ENCODE results near the gene TMEM203. TPM values are rescaled to one million over a fixed set of nuclear protein-coding genes. Genes with fewer than 3 reads are reported as not detected.
"Not testable (repeated sequence)": the region's sequence is repeated elsewhere in the genome, so short reads cannot be mapped to it uniquely, and the experiment has no call there.

The TMEM203 gene
- total RNA-seq, 1 donor from 2014 or later = 33.0 TPM

DNA sequence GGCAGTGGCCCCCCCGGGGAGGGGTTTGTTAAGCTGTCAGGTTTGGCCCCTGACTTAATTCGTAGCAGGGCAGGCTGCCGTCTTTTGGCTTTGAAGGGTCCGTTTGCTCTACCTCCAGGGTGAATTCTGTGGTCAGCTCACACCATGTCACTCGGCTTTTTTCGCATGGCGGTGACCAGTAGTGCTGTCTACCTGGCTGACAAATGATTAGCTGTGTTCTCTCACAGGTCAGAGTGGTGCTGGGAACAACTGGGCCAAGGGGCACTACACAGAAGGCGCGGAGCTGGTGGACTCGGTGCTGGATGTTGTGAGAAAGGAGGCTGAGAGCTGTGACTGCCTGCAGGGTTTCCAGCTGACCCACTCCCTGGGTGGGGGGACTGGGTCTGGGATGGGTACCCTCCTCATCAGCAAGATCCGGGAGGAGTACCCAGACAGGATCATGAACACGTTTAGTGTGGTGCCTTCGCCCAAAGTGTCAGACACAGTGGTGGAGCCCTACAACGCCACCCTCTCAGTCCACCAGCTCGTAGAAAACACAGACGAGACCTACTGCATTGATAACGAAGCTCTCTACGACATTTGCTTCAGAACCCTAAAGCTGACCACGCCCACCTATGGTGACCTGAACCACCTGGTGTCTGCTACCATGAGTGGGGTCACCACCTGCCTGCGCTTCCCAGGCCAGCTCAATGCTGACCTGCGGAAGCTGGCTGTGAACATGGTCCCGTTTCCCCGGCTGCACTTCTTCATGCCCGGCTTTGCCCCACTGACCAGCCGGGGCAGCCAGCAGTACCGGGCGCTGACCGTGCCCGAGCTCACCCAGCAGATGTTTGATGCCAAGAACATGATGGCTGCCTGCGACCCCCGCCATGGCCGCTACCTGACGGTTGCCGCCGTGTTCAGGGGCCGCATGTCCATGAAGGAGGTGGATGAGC, 37.1 kb upstream of the TMEM203 start:
- no peak for DNase-seq (ENCODE audit: low spot score)

DNA sequence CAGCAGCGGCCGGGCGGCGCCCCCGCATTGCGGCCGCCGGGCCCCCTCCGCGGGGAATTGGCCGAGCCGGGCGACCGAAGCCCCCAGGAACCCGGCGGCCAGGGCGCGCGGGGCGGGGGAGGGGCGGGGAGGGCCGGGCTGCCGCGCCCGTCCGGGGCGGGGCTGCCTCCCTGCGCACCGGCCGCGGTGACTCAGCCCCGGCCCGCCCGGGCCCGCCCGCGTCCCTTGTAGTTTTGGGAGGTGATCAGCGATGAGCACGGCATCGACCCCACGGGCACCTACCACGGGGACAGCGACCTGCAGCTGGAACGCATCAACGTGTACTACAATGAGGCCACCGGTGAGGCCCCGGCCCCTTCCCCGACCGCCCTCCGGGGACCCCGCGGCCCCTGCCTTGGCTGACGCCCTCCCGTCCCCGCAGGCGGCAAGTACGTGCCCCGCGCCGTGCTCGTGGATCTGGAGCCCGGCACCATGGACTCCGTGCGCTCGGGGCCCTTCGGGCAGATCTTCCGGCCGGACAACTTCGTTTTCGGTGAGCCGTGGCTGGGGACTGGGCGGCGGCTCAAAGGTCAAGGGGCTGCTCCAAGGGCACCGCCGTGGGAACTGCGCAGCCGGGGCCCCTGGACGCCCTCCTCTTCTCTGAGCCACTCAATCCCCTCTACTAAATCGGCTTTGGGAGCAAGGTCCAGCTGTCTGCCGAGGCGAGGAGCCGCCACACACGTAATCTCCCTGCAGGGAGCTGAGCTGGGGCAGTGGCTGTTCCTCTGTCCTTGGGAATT, 36.2 kb upstream of the TMEM203 start:
- no peak for DNase-seq (ENCODE audit: low spot score)

DNA sequence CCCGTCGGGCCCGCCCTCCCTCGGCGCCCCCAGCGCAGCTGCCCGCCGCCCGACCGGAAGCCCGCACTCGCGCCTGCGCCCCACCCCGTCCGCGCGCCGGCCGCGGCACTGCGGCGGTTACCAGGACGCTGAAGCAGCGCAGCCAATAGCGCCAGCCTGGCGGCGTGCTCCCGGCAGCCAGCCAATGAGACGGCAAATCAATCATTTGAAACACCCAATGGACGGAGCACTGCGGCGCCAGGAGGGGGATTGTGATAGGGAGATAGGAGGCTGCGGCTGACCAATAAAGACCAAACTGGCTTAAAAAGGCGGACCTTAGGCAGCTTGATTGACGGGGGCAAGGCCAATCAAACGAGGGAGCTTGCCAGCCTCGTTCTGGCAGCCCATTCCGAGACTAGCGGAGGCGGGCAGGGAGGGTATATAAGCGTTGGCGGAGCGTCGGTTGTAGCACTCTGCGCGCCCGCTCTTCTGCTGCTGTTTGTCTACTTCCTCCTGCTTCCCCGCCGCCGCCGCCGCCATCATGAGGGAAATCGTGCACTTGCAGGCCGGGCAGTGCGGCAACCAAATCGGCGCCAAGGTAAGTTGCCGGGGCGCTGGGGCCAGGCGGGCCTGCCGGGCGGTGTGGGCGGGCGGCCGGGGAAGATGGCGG, 35.5 kb upstream of the TMEM203 start, which contains the start of gene TUBB4B:
Gene TUBB4B (plus strand): TSS at position 447 of the 649 bp plus-strand sequence. CDS start 74 bp downstream, at position 521.
- DNase-seq (ENCODE audit: low spot score) = peak; percentile 100

DNA sequence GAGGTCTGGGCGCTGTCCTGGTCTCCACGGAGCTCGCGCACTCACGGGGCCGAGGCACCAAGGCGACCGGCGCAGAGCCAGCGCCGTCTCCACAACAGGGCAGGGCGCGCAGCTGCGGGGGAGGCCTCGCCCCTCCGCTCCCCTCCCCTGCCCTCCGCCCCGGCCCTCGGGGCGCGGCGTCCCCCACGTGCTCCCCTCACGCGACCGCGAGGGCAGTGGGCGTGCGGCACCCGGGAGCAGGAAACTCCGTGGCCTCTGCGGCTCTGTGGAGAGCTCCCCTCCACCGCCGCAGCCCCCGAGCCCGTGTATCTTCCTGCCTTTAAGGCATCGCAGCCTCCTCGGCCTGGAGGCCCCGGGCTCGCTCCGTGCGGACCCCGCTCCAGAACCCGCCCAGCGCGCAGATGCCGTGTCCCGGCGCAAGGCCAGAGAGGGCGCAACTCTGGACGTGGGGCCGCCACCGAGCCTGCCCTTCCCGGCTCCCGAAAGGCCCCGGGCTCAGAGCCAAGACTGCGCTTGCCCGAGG, 34.9 kb upstream of the TMEM203 start:
- peak; percentile 80 for DNase-seq (ENCODE audit: low spot score)

DNA sequence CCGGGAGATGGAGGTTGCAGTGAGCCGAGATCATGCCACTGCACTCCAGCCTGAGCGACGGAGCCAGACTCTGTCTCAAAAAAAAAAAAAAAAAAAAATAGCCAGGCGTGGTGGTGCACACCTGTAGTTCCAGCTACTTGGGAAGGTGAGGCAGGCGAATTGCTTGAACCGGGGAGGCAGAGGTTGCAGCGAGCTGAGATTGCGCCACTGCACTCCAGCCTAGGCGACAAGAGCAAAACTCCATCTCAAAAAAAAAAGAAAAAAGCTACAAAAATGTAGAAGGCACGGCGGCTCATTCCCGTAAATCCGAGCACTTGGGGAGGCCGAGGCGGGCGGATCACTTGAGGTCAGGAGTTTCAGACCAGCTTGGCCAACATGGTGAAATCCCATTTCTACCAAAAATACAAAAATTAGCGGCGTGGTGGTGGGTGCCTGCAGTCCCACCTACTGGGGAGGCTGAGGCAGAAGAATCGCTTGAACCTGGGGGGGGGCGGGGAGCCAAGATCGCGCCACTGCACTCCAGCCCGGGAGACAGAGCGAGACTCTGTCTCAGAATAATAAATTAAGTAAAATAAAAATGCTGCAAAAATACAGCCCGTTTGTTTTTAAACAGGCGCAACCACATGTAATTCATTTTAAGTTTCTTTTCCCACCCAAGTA, 34.2 kb upstream of the TMEM203 start:
- DNase-seq (ENCODE audit: low spot score) = not testable (repeated sequence)

DNA sequence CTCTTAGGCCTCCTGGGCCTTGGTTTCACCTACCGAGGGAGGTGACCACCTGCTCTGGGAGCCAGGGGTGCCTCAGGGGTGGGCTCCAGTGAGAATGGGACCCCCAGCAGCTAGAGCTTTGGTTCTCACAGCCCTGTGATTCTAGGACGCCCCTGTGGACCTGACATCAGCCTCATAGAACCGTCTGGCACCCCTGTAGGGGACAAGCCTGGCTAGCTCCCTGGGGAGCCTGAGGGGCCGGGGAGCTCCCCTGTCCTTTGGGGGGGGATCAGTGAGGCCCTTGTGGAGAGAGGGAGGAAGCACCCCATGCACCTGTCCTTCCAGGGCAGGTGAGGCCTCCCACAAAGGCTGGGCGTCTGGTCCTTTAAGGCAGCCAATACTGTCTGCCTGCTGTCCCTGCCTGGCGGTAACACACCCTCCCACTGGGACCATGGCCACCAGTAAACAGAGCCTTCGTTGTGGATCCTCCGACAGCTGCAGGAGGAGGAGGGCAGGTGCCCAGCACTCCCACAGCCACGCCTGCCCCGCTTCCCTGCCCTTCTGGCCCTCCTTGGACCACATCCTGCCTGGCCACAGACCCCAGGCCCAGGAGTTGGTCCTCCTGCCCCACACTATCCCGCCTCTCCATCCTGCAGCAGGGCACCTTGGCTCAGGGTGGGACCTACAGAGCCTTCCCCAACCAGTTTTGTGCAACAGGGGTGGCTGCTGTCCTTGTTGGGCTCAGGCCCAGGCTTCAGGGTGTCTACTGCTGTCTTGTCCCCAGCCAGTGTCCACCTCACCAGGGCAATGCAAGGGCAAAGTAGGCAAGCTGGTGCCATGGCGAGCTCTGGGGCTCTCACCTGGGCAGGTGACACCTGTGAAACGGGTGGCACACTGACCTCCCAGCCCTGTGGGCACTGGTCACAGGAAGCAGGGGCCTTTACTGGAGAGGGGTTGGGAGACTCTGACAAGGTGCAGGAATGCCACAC, 32.6 kb upstream of the TMEM203 start:
- no peak for DNase-seq (ENCODE audit: low spot score)

DNA sequence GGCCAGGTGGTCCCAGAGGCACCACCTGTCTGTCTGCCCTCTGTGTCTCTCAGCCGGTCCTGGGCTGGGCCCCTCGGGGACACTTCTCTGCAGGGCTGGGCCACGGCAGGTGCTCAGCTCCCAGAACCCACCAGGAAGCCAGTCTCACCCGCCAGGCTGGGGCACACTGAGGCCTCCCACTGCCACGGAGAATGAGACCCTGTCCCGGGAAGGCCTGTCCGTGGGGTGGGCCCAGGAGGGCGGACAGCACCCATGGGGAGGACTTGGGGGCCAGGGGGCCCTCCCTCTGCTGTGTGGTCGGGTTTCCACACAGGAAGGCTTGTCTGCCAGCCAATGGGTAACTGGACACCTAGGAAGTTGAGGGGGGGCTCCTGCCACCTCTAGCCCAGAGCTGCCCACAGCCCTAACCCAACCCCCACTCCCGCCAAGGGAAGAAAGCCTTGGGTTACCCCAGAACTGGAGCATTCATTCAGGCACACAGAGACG, 31.5 kb upstream of the TMEM203 start:
- no peak for DNase-seq (ENCODE audit: low spot score)

DNA sequence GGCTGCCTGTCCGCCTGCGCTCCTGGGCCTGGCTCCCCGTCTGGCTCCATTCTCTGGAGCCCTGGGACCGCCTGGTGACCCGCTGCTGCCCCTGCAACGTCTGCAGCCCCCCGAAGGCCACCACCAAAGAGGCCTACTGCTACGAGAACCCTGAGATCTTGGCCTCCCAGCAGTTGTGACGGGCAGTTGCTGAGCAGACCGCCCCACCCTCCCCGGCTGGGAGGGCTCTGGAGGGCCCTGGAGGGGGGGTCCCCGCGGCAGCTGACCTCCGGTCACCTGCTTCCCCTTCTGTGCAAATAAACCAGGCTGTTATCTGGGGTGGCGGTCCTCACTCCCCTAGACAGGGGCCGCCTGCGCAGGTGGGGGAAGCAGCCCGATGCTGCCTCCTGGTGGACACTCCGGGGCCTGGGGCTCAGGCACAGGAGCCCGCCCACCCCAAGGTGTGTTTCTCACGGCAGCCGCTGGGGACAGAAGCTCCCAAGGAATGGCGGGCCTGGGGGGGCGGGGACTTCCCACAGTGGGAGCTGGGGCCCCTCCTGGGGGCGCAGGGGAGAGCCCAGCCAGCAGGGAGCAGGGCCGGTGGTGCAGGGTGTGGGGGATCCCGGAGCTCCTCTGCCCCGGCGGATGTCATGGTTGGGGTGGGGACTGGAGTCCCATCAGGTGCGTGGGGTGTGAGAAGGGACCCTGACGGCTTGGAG, 30.9 kb upstream of the TMEM203 start:
- peak; percentile 81 for DNase-seq (ENCODE audit: low spot score)

DNA sequence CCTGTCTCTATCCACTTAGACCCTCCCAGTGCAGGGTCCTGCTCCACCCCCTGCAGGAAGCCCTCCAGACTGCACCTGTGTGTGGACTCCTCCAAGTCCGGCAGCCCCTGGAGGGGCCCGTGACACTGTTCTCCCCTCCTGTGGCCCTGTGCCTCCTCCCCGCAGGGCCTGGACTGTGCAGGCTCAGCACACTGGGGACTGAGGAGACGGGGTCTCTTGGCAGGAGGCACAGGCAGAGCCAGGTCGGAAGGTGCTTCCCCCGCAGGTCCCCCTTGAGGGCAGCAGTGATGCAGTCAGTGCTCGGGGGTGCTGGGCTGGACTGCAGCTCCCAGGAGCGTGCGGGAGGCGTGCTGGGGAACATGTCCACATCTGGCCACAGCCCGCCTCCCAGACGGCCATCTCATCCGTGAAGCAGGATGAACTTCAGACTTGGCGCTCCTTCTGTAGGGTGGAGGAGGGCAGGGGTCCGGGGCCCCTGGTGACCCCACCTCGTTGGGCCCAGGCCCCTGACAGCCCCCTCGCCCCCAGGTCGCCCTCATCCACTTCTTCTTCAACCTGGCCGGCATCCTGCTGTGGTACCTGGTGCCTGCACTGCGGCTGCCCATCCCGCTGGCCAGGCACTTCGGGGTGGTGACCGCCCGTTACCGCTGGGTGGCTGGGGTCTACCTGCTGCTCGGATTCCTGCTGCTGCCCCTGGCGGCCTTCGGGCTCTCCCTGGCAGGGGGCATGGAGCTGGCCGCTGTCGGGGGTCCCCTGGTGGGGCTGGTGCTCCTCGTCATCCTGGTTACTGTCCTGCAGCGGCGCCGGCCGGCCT, 30.2 kb upstream of the TMEM203 start:
- DNase-seq (ENCODE audit: low spot score) = no peak

DNA sequence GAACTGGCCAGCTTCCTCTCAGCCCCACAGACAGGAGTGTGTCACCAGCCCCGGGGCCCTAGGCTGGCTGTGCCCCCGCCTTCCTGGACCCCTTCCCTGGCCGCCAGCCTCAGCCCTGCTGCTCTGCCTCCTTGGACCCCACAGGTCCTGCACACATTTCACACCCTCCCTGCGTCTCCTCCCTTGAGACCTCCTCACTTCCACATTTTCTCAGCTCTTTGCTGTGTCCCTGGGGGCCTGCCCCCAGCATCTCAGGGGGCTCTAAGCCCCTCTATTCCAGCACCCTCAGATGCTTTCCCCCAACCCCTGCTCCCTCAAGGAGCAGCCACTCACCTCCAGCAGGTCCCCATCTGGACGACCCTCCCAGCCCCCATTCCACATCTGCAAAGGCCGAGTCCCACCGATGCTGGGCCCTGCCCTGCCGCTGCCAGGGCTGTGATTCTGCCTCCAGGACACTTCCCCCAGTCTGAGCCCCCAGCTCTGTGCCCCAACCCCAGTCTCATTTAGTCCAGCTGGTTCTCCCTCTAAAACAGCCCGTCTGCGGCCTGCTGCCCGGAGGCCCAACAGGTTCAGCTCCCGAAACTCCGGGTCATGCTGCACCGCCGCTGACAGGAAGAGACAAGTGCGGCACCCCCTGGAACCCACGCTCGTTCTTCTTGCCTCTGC, 29.4 kb upstream of the TMEM203 start:
- no peak for DNase-seq (ENCODE audit: low spot score)

DNA sequence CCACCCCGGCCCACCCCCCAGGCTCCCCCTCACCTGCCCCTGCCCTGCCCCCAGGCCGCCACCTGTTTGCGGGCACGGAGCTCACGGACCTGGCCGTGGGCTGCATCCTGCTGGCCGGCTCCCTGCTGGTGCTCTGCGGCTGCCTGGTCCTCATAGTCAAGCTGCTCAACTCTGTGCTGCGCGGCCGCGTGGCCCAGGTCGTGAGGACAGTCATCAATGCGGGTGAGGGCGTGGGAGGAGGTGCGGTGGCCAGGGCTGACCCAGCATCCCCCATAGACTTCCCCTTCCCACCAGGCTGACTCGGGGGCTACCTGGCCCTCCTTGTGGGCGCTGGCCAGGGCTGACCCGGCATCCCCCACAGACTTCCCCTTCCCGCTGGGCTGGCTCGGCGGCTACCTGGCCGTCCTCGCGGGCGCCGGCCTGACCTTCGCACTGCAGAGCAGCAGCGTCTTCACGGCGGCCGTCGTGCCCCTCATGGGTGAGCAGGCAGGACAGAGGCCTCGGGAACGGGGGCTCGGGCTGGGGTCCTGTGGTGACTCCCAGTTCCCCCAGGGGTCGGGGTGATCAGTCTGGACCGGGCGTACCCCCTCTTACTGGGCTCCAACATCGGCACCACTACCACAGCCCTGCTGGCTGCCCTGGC, 28.7 kb upstream of the TMEM203 start:
- no peak for DNase-seq (ENCODE audit: low spot score)

DNA sequence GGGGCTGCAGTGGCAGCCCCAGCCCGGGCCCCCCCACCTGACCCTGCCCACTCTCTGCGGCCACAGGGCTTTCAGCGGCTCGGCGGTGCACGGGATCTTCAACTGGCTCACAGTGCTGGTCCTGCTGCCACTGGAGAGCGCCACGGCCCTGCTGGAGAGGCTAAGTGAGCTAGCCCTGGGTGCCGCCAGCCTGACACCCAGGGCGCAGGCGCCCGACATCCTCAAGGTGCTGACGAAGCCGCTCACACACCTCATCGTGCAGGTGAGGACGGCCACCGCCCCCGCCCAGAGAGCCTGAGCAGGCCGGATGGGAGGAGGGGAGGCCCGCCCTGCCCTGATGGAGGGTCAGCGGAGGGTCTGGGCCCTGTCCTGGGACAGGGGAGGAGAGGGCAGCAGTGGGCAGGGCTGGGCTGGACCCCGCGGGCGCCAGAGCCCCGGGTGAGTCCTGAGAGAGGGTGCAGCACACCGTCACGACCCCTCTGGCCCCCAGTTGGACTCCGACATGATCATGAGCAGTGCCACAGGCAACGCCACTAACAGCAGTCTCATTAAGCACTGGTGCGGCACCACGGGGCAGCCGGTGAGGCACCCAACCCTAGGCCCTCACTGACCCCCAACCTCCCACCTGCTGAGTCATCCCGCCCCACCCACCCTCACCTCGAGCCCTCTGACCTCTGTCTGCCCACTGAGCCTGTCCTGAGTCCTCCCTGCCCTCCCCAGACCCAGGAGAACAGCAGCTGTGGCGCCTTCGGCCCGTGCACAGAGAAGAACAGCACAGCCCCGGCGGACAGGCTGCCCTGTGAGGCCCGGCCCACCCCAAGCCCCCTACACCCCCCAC, 27.9 kb upstream of the TMEM203 start:
- no peak for DNase-seq (ENCODE audit: low spot score)

DNA sequence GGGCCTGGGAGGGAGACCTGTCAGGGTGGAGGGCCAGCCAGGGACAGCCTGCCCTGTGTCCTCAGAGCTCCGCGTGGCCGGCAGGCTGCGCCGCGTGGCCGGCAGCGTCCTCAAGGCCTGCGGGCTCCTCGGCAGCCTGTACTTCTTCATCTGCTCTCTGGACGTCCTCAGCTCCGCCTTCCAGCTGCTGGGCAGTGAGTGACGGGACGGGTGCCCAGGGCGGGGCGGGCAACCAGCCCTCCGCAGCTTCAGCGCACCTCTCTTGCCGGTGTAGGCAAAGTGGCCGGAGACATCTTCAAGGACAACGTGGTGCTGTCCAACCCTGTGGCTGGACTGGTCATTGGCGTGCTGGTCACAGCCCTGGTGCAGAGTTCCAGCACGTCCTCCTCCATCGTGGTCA, 27.1 kb upstream of the TMEM203 start:
- no peak for DNase-seq (ENCODE audit: low spot score)

DNA sequence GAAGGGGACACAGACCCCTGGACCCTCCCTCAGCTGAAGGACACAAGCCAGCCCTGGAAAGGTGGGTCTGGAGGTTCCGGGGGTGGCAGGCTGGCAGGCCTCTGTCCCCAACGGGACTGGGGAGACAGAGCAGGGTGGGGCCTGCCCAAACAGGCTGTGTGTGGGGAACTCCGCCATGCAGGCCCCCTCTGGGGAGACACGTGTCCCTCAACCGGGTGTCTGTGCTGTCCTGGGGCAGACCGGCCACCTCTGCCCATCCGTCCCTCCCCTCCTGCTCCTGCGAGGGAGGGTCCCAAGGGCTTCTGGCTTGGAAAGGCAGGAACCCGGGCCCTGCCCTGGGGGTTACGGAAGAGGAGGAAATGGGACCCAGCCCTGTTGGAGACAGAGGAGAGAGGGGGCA, 26.7 kb upstream of the TMEM203 start:
- DNase-seq (ENCODE audit: low spot score) = no peak

DNA sequence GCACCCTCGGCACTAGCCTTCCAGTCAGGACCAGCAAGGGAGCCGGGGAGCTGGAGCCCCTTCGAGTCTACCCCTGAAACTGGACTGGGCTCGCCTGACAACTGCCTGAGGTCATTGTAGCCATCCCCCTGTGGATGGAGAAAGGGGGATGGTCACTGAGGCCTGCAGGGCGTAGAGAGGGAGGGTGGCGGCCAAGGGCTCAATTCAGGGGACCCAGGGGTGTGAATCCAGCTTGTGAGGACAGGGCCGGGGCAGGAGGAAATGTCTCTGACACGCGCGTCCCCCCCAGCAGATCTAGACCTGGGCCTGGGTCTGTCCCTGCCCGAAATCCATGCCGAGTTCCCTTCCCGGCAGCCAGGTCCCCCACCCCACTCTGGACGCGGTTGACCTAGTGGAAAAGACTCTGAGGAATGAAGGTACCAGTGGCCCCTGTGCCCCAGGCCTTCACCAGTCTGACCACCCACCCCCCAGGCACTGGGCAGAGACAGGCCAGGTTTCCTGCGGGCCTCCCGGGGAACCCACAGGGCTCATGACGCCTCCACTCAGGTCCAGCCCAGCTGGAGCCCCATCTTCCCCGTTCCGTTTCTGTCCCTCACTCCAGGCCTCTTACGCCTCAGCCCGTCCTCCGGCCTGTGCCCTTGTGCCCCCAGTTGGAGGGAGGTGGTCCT, 26.1 kb upstream of the TMEM203 start:
- DNase-seq (ENCODE audit: low spot score) = no peak

Measured in umbilical cord (tissue), 2 donors.